GM12878 (cell line): Measurements from ENCODE around the gene RSPO4. TPM values are rescaled to one million over a fixed set of nuclear protein-coding genes. Genes with fewer than 3 reads are reported as not detected.

ENCODE experiments used
- ATAC-seq: fragments of 200-7000 bp; cut with Tn5 transposase; 3 replicates; pipeline ENCODE4 v1.9.1; 2020; ENCODE audit warnings: mild to moderate bottlenecking, moderate library complexity
- BruUV-seq: library from RNA; stranded (reverse); fragments of 400-500 nt; replicated peaks from 2 replicates; lab custom pipeline; 2021; lab: Mats Ljungman, UMichigan
- CTCF ChIA-PET: fragments of 300-600 bp; sonication (Branson Sonifier 250); formaldehyde crosslinking; extraction: SDS; loops from one replicate; lab custom pipeline; 2021; ENCODE audit warnings: inconsistent platforms; lab: Yijun Ruan, JAX
- POLR2A ChIA-PET: fragments of 350-600 bp; formaldehyde crosslinking; extraction: SDS; loops from one replicate; lab custom pipeline; 2021; ENCODE audit warnings: inconsistent platforms; lab: Charles Lee
- RAD21 ChIA-PET: fragments of 300-600 bp; sonication (Branson Sonifier 250); formaldehyde crosslinking; loops from one replicate; lab custom pipeline; 2023; ENCODE audit warnings: antibody characterized with exemption; ENCODE audit not compliant: unreplicated experiment; lab: Charles Lee
- SMC1A ChIA-PET: fragments of 300-600 bp; sonication (Branson Sonifier 250); formaldehyde crosslinking; loops from one replicate; lab custom pipeline; 2023; ENCODE audit not compliant: unreplicated experiment, uncharacterized antibody; lab: Charles Lee
- DNase-seq: peaks from one replicate; pipeline ENCODE4 v3.0.0-alpha.2; 2011; ENCODE audit warnings: low read depth, low spot score
- FAIRE-seq: peaks from 3 replicates; lab custom pipeline; 2011; peaks lifted over from hg19 to GRCh38; lab: Jason Lieb, UNC
- H2AFZ ChIP-seq: 2 replicates; pipeline ENCODE4 v1.6.0; 2011; ENCODE audit warnings: low read depth, low read length, control low read depth; ENCODE audit not compliant: control insufficient read depth
- H3K27ac ChIP-seq: 2 replicates; pipeline ENCODE4 v1.5.1; 2011; ENCODE audit warnings: control low read depth; ENCODE audit not compliant: control insufficient read depth, insufficient read depth
- H3K27me3 ChIP-seq, 2 experiments: replicated peaks in 1 of 2; 2 replicates each; pipeline versions ENCODE4 v1.6.0 to v1.6.1; 2011; ENCODE audit warnings: low read length in 1 of 2; ENCODE audit not compliant: control insufficient read depth in 2 of 2, insufficient read depth in 2 of 2
- H3K36me3 ChIP-seq, 2 experiments: 2 replicates each; pipeline ENCODE4 v1.5.1; 2011; ENCODE audit warnings: low read length in 1 of 2; ENCODE audit not compliant: control insufficient read depth in 2 of 2, insufficient read depth in 2 of 2
- H3K4me1 ChIP-seq: 2 replicates; pipeline ENCODE4 v1.6.1; 2011; ENCODE audit warnings: mild to moderate bottlenecking, low read length, moderate library complexity, mixed read lengths; ENCODE audit not compliant: control insufficient read depth, insufficient read depth
- H3K4me2 ChIP-seq: 2 replicates; pipeline ENCODE4 v1.6.0; 2011; ENCODE audit warnings: control low read depth; ENCODE audit not compliant: control insufficient read depth, insufficient read depth
- H3K4me3 ChIP-seq: fragments of 200-600 bp; sonication (generic); 2 replicates; pipeline ENCODE4 v1.5.1; 2016
- H3K79me2 ChIP-seq: 2 replicates; pipeline ENCODE4 v1.6.0; 2011; ENCODE audit warnings: low read length; ENCODE audit not compliant: control insufficient read depth, insufficient read depth
- H3K9ac ChIP-seq: 2 replicates; pipeline ENCODE4 v1.8.0; 2011; ENCODE audit warnings: low read length, control low read depth, mixed read lengths; ENCODE audit not compliant: control insufficient read depth, insufficient read depth
- H3K9me3 ChIP-seq: replicated peaks from 3 replicates; pipeline ENCODE4 v1.5.1; 2011; ENCODE audit warnings: mild to moderate bottlenecking, low read length; ENCODE audit not compliant: control insufficient read depth, insufficient read depth
- H4K20me1 ChIP-seq: 2 replicates; pipeline ENCODE4 v1.6.0; 2011; ENCODE audit not compliant: control insufficient read depth, insufficient read depth
- BCLAF1 ChIP-seq: fragments of 450-650 bp; IDR thresholded peaks from 2 replicates; pipeline ENCODE4 v1.6.1; 2017; ENCODE audit warnings: antibody characterized with exemption, mild to moderate bottlenecking, moderate library complexity
- CEBPB ChIP-seq, 2 experiments: fragments of 150-350 bp in 1 of 2; IDR thresholded peaks; 2 replicates each; pipeline ENCODE4 v1.6.1; 2012 to 2014; ENCODE audit warnings: low read depth in 2 of 2, low read length in 2 of 2, borderline replicate concordance in 1 of 2, inconsistent platforms in 1 of 2
- GABPA ChIP-seq: IDR thresholded peaks from 2 replicates; pipeline ENCODE4 v1.6.1; 2014; ENCODE audit warnings: antibody characterized with exemption, low read depth, mild to moderate bottlenecking, inconsistent platforms
- NFIC ChIP-seq: IDR thresholded peaks from 2 replicates; pipeline ENCODE4 v1.6.1; 2012; ENCODE audit warnings: low read depth, mild to moderate bottlenecking, inconsistent platforms, low read length, moderate library complexity
- NRF1 ChIP-seq: conservative IDR thresholded peaks from 2 replicates; pipeline ENCODE4 v1.6.1; 2011; ENCODE audit warnings: mild to moderate bottlenecking, low read depth, low read length, improper control_type of control experiment
- SREBF2 ChIP-seq: IDR thresholded peaks from 2 replicates; pipeline ENCODE4 v1.6.1; 2012; ENCODE audit warnings: mild to moderate bottlenecking, low read length
- USF1 ChIP-seq: IDR thresholded peaks from 2 replicates; pipeline ENCODE4 v1.6.1; 2011; ENCODE audit warnings: borderline replicate concordance, low read depth, mild to moderate bottlenecking, moderate library complexity, mixed read lengths, low read length; ENCODE audit not compliant: insufficient read depth; ENCODE audit errors: extremely low read length
- USF2 ChIP-seq: IDR thresholded peaks from 2 replicates; pipeline ENCODE4 v1.6.1; 2011; ENCODE audit warnings: low read depth, low read length, improper control_type of control experiment, borderline replicate concordance
- WGBS: methylation state at CpG from one replicate; pipeline ENCODE4 v1.1.6; 2016; ENCODE audit warnings: low lambda C conversion rate; ENCODE audit not compliant: insufficient replicate concordance, insufficient coverage; ENCODE audit errors: missing lambda C conversion rate; 5-methylcytosine and 5-hydroxymethylcytosine counted together
- in situ Hi-C: fragments of 300-500 bp; cut with MboI; formaldehyde crosslinking; loops from 9 replicates; pipeline ENCODE4 v1.14.3; 2018; ENCODE audit warnings: mixed read lengths
- intact Hi-C: fragments of 100-400 bp; cut with micrococcal nuclease; formaldehyde crosslinking; loops from one replicate; pipeline ENCODE4 v1.14.2; 2022; ENCODE audit not compliant: unreplicated experiment
- polyA plus RNA-seq, 11 experiments: library from polyadenylated mRNA; depleted of rRNA in 4 of 11; unstranded in 6 of 11; stranded (reverse) in 5 of 11; fragments of >200 nt; fragmentation: Nextera tagmentation in 4 of 11; fragmentation: Illumina TruSeq in 1 of 11; extraction: Ambion mirVana in 4 of 11; extraction: Trizol in 1 of 11; gene quantifications; 1 replicate in 1 of 11; 2 replicates in 10 of 11; pipeline versions ENCODE4 v1.2.1 to v1.2.3, GENCODE V29; 2011 to 2016; ENCODE audit warnings: inconsistent platforms in 2 of 11, missing spikeins in 2 of 11, low read depth in 1 of 11
- total RNA-seq, 4 experiments: library from RNA; depleted of rRNA in 3 of 4; stranded (reverse); fragments of >200 nt in 3 of 4; fragmentation: Illumina TruSeq in 1 of 4; extraction: Trizol in 1 of 4; gene quantifications; 2 replicates each; pipeline versions ENCODE4 v1.2.1 to v1.2.3, GENCODE V29; 2013 to 2021

Gene RSPO4
- total and polyA plus RNA-seq, 10 of the 15 experiments (the other 5 are each of a cell fraction or from before 2014, with no cell fraction given) = 0.06 TPM; not detected in 9

GRCh38 chr20:910870-911770 is 91.0 kb downstream of the RSPO4 start:
- H3K79me2 ChIP-seq = no peaks in the 10 kb centered on the region
- H3K27me3 ChIP-seq = no peaks in the 10 kb centered on the region; a peak in 3 of 4 replicates
- no peaks in the 10 kb centered on the region for H3K9me3 ChIP-seq
- FAIRE-seq = no peak
- no peak for ATAC-seq
- no peak for DNase-seq
- H3K27ac ChIP-seq = no peak overlapping the region
- intact Hi-C loops = no loop called here
- RAD21 ChIA-PET = interaction anchor here (0.6 kb wide), 1 partner anchor 78 kb away, joined by 3 read pairs; the partner anchor contains the start of gene FAM110A
- H4K20me1 ChIP-seq = no peaks in the 10 kb centered on the region
- POLR2A ChIA-PET = interaction anchor here (0.5 kb wide), 1 partner anchor 87 kb away, joined by 4 read pairs; no protein-coding TSS in a partner anchor
- H3K4me3 ChIP-seq = no peak overlapping the region
- H3K9ac ChIP-seq = no peak overlapping the region
- no TSS peak for BruUV-seq
- no peak overlapping the region for H3K4me2 ChIP-seq
- no peaks in the 10 kb centered on the region for H3K36me3 ChIP-seq
- H3K4me1 ChIP-seq = no peaks in the 10 kb centered on the region
- TF ChIP-seq USF1 (no peak), CEBPB (IDR thresholded peaks at IDR 0.05; ENCODE audit: borderline replicate concordance in 1 of 2, low read depth in 2 of 2, low read length in 2 of 2) (no peak), SREBF2 (no peak), NFIC (no peak), USF2 (no peak), BCLAF1 (no peak), GABPA (no peak), NRF1 (no peak)
- in situ Hi-C loops = no loop called here
- WGBS = 22% methylated on average over 12 of the region's 12 CpGs
- CTCF ChIA-PET = interaction anchor here (0.8 kb wide), 1 partner anchor 77 kb away, joined by 3 read pairs; the partner anchor contains the start of gene FAM110A
- H2AFZ ChIP-seq = no peak overlapping the region
- SMC1A ChIA-PET = no interaction called here
